ENCODE data around the gene PRKAR1A. TPM values are rescaled to one million over a fixed set of nuclear protein-coding genes. Genes with fewer than 3 reads are reported as not detected.

Gene PRKAR1A
- 100 to 1,000 TPM; 165 to 167 TPM for total RNA-seq

DNA sequence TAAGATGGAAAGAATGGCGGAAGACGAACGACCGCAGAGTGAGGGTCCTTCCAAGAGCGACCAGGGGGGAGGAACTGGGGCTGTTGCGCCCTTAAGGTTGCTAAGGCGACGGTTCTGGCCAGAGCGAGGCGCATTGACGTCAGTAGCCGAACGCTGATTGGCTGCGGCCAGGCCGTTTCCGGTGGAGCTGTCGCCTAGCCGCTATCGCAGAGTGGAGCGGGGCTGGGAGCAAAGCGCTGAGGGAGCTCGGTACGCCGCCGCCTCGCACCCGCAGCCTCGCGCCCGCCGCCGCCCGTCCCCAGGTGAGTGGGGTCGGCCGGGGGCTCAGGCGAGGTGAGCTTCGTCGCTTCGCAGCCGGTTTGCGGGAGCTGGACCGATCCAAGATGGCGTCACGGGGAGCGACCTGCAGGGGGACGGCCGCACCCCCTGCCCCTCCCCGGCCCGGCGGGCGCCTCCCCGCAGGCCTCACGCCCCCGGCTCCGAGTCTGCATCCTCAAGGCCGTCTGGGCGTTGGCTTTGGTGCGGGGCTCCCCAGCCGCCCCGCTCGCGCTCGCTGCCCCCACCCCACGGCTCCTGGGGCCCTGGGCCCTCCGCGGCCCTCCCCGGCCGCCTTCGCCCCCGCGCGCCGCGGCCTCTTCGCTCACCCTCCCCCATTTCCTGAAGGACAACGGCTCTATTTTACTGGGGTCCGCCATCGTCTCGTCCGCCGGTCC lies at the start of gene PRKAR1A:
Gene PRKAR1A, plus strand, starts transcription at position 184 of the 713 bp plus-strand sequence. CDS start 2,970 bp downstream, outside the sequence.
- H3K9me3 Mint-ChIP-seq (ENCODE audit: low read depth) = no peaks in the 10 kb centered on the region
- ChIA-PET POLR2A (interaction anchor here (0.6 to 1.1 kb wide), 4 partner anchors 9 to 476 kb away, joined by 3 to 5 read pairs (median 4); no protein-coding TSS in a partner anchor), CTCF (interaction anchor here (0.9 to 1.6 kb wide), 3 partner anchors 13 to 101 kb away, joined by 3 to 4 read pairs (median 3); no protein-coding TSS in a partner anchor)
- H3K36me3 Mint-ChIP-seq (ENCODE audit: low read depth) = peaks cover 29% of the 10 kb centered on the region
- DNase-seq (peak; percentile 95), ATAC-seq (peak; percentile 92)
- peak within 1 kb of the TSS; percentile 97 for H3K27ac Mint-ChIP-seq
- peaks cover 42% of the 10 kb centered on the region for H3K4me1 Mint-ChIP-seq
- H3K4me3 Mint-ChIP-seq = peak within 1 kb of the TSS; percentile 93
- intact Hi-C loops (cut with DNase I, micrococcal nuclease) = loop anchor here (1.0 to 5.0 kb wide), 9 partner anchors 55 to 1146 kb away; partner anchors contain the start of genes ABCA5 (in 2 of the 2), AMZ2 (in 1 of the 2), ARSG (in 1 of the 2) and KPNA2 (in 1 of the 2)
- H3K27me3 Mint-ChIP-seq = no peaks in the 10 kb centered on the region

DNA sequence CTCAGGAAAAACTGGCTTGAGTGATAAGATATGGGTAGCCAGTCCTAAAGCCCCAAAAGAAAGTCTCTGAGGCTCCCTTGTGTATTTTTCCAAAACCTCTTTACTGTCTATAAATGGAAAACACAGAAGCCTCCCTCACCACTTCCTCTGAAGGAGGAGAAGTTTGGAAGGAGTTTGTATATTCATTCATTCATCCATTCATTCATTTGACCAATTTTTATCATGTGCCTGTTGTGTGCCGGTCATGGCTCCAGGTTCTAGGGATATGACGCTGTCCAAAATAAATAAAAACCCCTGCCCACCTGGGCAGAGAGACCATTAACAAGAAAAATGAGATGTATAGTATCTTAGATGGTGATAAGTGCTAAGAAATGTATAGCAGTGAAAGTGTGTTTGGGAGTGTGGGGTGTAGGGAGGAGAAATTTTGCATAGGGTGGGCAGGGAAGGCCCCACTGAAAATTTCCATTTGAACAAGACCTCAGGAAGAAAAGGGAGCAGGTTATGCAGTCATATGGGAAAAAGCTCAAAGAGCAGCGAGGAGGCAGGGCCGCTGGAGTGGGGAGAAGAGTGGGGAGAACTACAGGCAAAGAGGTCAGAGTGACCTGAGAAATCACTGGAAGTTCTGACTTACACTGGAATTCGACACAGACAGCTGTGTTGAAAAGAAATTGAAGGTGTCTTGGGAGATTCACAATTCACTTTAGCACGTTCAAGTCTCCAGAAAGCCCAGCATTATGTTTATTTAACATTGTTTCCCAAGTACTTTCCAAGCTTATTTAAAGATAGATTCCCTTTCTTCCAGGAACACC lies 48.8 kb upstream of the PRKAR1A start:
- ChIA-PET POLR2A (no interaction called here), CTCF (interaction anchor here (0.6 to 3.5 kb wide), 22 partner anchors 17 to 520 kb away, joined by 3 to 26 read pairs (median 3); partner anchors contain the start of gene AMZ2)
- Mint-ChIP-seq H3K4me1 (peaks cover 46% of the 10 kb centered on the region), H3K9me3 (ENCODE audit: low read depth) (no peaks in the 10 kb centered on the region), H3K4me3 (no peak overlapping the region), H3K27ac (peak overlapping the region; percentile 20), H3K36me3 (ENCODE audit: low read depth) (no peaks in the 10 kb centered on the region), H3K27me3 (no peaks in the 10 kb centered on the region)
- intact Hi-C loops (cut with DNase I, micrococcal nuclease) = loop anchor here (1.0 to 10.0 kb wide), 12 partner anchors 27 to 746 kb away; partner anchors contain the start of genes NOL11 (in 2 of the 2), AMZ2 (in 1 of the 2), ARSG (in 1 of the 2) and SLC16A6 (in 1 of the 2)
- ATAC-seq (no peak), DNase-seq (no peak)

DNA sequence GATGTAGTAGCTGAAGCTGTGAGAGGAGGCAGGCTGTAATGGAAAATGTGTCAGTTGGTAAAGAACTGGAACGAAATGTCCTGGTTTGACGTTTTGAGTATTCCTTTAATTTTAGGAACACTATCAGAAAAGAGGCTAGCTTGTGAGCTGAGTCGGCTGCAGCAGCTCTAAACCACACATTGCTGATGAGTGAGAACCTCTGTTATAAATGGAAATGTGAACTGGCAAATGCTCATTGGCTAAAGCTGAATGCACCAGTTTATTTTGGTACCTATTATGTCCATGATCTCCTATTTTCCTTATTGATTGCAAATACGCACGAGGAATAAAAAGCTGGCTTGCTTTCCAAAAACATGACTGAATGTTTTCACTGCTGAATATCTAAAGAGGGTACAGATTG lies 43.9 kb upstream of the PRKAR1A start:
- ATAC-seq = no peak
- POLR2A ChIA-PET = interaction anchor here (0.6 kb wide), 1 partner anchor 221 kb away, joined by 3 read pairs; no protein-coding TSS in a partner anchor

DNA sequence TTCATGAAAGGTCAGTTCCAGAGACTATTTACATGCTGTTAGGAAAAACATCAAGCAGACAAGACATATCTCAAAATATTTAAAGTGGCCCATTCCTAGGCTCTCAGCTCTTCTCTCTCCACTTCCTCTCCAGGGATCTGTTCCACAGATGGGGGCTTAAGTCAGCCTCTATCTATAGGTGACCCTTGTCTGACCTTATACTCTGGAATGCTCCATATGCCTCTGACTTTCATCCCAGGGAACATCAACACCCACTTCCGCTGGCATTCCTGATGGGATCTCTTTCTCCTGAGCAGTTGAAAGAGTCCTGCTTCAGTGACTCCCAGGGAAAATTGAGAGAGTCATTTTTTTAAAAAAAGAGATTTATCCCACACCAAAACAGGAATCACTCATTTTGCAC lies 43.4 kb upstream of the PRKAR1A start:
- H3K27ac Mint-ChIP-seq = no peak overlapping the region
- CTCF ChIA-PET = interaction anchor here (0.6 to 1.9 kb wide), 9 partner anchors 10 to 420 kb away, joined by 3 to 7 read pairs (median 3); no protein-coding TSS in a partner anchor
- no peak for ATAC-seq
- no peaks in the 10 kb centered on the region for H3K36me3 Mint-ChIP-seq (ENCODE audit: low read depth)
- no peaks in the 10 kb centered on the region for H3K9me3 Mint-ChIP-seq (ENCODE audit: low read depth)
- POLR2A ChIA-PET = interaction anchor here (0.6 kb wide), 1 partner anchor 221 kb away, joined by 3 read pairs; no protein-coding TSS in a partner anchor
- no peak for DNase-seq
- intact Hi-C loops (cut with DNase I, micrococcal nuclease) = loop anchor here (5.0 to 10.0 kb wide), 2 partner anchors 144 to 296 kb away; no protein-coding TSS in a partner anchor
- H3K4me1 Mint-ChIP-seq = peaks cover 5% of the 10 kb centered on the region
- no peaks in the 10 kb centered on the region for H3K27me3 Mint-ChIP-seq
- no peak overlapping the region for H3K4me3 Mint-ChIP-seq

More for the DNA sequence above, 43.9 kb upstream of the PRKAR1A start:
- intact Hi-C loops (cut with DNase I, micrococcal nuclease) = loop anchor here (5.0 to 10.0 kb wide), 2 partner anchors 144 to 296 kb away; no protein-coding TSS in a partner anchor
- H3K27ac Mint-ChIP-seq = no peak overlapping the region
- CTCF ChIA-PET = interaction anchor here (0.5 to 1.9 kb wide), 7 partner anchors 9 to 307 kb away, joined by 3 to 7 read pairs (median 3); no protein-coding TSS in a partner anchor
- no peak overlapping the region for H3K4me3 Mint-ChIP-seq
- DNase-seq = no peak
- no peaks in the 10 kb centered on the region for H3K36me3 Mint-ChIP-seq (ENCODE audit: low read depth)
- no peaks in the 10 kb centered on the region for H3K9me3 Mint-ChIP-seq (ENCODE audit: low read depth)
- H3K4me1 Mint-ChIP-seq = peaks cover 5% of the 10 kb centered on the region
- no peaks in the 10 kb centered on the region for H3K27me3 Mint-ChIP-seq

DNA sequence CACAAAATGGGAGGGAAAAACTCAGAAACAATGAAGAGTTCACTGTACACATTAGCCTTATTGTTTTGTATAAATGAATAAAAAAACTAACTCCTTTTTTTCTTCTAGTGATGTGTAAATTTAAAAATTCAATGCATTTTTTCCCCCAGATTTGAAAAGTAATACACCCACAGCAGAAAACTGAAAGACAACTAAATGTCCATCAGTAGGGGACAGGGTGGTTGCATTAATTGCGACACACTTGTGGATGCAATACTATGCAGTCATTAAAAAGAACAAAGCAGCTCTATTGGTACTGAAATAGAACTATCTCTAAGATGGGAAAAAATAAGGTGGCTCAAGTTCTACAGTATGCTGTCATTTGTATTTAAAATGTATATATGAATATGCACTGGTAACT lies 41.3 kb upstream of the PRKAR1A start:
- CTCF ChIA-PET = interaction anchor here (0.9 to 1.1 kb wide), 2 partner anchors 18 to 63 kb away, joined by 4 to 5 read pairs; no protein-coding TSS in a partner anchor

DNA sequence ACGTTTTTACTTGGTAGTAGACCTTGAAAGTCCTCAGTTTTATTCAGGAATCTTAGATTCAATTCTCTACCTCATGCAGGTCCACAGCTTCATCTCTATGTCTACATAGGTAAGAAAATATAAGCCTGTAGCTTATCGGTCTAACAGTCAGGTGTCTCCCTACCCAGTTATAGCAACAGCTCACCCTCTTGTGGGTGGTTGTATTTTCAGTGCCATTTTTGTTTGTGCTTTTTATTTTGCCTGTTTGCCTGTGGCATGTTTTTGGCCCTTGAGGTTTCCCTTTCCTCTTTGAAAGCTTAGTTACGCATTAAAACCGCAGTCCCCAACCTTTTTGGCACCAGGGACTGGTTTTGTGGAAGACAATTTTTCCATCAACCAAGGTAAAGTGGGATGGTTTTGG lies 31.3 kb upstream of the PRKAR1A start:
- ChIA-PET CTCF (interaction anchor here (0.5 to 1.1 kb wide), 6 partner anchors 10 to 131 kb away, joined by 3 to 5 read pairs (median 3); no protein-coding TSS in a partner anchor), POLR2A (interaction anchor here (0.6 to 0.7 kb wide), 2 partner anchors 679 to 1005 kb away, joined by 3 to 4 read pairs; no protein-coding TSS in a partner anchor)
- intact Hi-C loops (cut with DNase I, micrococcal nuclease) = no loop called here
- Mint-ChIP-seq H3K36me3 (ENCODE audit: low read depth) (no peaks in the 10 kb centered on the region), H3K4me1 (peaks cover 1% of the 10 kb centered on the region), H3K9me3 (ENCODE audit: low read depth) (peaks cover 5% of the 10 kb centered on the region), H3K27me3 (peaks cover 12% of the 10 kb centered on the region), H3K4me3 (no peak overlapping the region), H3K27ac (no peak overlapping the region)
- DNase-seq (no peak), ATAC-seq (no peak)

More for the DNA sequence above, 41.3 kb upstream of the PRKAR1A start:
- no peak overlapping the region for H3K4me3 Mint-ChIP-seq
- no peak for ATAC-seq
- intact Hi-C loops (cut with DNase I, micrococcal nuclease) = no loop called here
- POLR2A ChIA-PET = no interaction called here
- peaks cover 1% of the 10 kb centered on the region for H3K4me1 Mint-ChIP-seq
- no peak overlapping the region for H3K27ac Mint-ChIP-seq
- H3K27me3 Mint-ChIP-seq = no peaks in the 10 kb centered on the region
- no peaks in the 10 kb centered on the region for H3K9me3 Mint-ChIP-seq (ENCODE audit: low read depth)
- no peak for DNase-seq
- H3K36me3 Mint-ChIP-seq (ENCODE audit: low read depth) = no peaks in the 10 kb centered on the region

DNA sequence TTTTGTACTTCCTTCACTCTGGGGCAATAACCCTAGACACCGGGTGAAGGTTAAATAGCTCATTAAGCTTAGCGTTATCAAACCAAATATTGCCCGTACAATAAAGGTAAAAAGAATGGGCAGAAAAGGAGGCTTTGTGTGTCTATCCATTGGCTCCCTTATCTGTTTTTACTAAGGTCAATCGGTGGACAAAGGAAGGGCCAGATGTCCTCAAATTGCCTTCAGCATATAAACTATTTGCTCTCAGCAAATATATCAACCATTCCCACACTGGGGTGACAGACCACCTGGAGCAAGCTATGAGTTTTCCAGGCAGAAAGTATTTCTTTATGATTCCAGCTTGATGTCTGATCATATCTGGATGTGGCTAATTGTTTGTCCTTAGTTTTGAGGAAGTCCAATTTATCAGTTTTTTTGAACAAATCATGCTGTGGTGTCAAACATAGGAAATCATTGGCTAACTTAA lies 29.6 kb upstream of the PRKAR1A start:
- POLR2A ChIA-PET = no interaction called here
- ATAC-seq = no peak

DNA sequence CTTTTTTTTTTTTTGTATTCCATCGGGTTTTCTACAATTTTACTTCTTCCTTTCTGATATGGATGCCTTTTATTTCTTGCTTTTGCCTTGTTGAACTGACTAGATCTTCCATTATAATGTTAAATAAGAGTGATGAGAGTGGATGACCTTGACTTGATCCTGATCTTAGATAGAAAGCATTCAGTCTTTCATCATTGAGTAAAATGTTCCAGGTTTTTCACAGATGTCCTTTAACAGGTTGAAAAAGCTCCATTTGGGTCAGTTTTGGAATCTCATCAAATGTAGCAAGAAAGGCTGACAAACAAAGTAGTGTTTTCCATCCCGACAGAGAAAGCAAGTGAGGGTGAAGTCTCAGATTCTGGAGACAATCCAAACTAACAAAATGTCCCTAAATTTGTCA lies 27.8 kb upstream of the PRKAR1A start:
- Mint-ChIP-seq H3K36me3 (ENCODE audit: low read depth) (no peaks in the 10 kb centered on the region), H3K27me3 (peaks cover 15% of the 10 kb centered on the region), H3K9me3 (ENCODE audit: low read depth) (peaks cover 4% of the 10 kb centered on the region), H3K4me1 (peaks cover 17% of the 10 kb centered on the region), H3K27ac (no peak overlapping the region), H3K4me3 (no peak overlapping the region)
- DNase-seq (no peak), ATAC-seq (no peak)
- ChIA-PET POLR2A (no interaction called here), CTCF (no interaction called here)
- intact Hi-C loops (cut with DNase I, micrococcal nuclease) = no loop called here

More for the DNA sequence above, 29.6 kb upstream of the PRKAR1A start:
- CTCF ChIA-PET = interaction anchor here (0.8 to 1.7 kb wide), 4 partner anchors 10 to 20 kb away, joined by 3 to 6 read pairs (median 4); no protein-coding TSS in a partner anchor
- no peak for DNase-seq
- Mint-ChIP-seq H3K4me3 (no peak overlapping the region), H3K27me3 (peaks cover 15% of the 10 kb centered on the region), H3K27ac (no peak overlapping the region), H3K36me3 (ENCODE audit: low read depth) (no peaks in the 10 kb centered on the region), H3K4me1 (peaks cover 8% of the 10 kb centered on the region), H3K9me3 (ENCODE audit: low read depth) (peaks cover 5% of the 10 kb centered on the region)
- intact Hi-C loops (cut with DNase I, micrococcal nuclease) = no loop called here

DNA sequence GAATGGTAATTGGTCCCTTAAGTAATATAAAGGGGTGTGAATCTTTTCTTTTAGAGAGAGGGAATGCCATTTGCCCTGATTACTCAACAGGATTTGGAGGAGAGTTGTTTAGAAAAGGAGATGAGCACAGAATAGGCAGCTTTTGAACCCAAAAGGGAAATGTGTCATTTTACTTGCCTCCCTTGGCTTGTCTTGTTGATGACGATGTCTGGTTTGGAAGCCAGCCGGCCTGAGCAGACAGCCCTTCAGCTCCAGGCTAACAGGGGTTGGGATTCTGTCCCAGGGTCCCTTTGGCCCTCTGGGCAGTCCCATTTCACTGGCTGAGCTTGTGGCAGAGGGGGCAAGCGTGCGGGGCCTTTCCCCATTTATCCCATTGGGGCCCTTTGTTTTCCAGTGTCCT lies 22.3 kb upstream of the PRKAR1A start:
- POLR2A ChIA-PET = no interaction called here
- no peak overlapping the region for H3K4me3 Mint-ChIP-seq
- intact Hi-C loops (cut with DNase I, micrococcal nuclease) = no loop called here
- H3K9me3 Mint-ChIP-seq (ENCODE audit: low read depth) = no peaks in the 10 kb centered on the region
- no peak for DNase-seq
- peaks cover 17% of the 10 kb centered on the region for H3K4me1 Mint-ChIP-seq
- no peak overlapping the region for H3K27ac Mint-ChIP-seq
- no peak for ATAC-seq
- no peaks in the 10 kb centered on the region for H3K36me3 Mint-ChIP-seq (ENCODE audit: low read depth)
- CTCF ChIA-PET = no interaction called here
- peaks cover 5% of the 10 kb centered on the region for H3K27me3 Mint-ChIP-seq

DNA sequence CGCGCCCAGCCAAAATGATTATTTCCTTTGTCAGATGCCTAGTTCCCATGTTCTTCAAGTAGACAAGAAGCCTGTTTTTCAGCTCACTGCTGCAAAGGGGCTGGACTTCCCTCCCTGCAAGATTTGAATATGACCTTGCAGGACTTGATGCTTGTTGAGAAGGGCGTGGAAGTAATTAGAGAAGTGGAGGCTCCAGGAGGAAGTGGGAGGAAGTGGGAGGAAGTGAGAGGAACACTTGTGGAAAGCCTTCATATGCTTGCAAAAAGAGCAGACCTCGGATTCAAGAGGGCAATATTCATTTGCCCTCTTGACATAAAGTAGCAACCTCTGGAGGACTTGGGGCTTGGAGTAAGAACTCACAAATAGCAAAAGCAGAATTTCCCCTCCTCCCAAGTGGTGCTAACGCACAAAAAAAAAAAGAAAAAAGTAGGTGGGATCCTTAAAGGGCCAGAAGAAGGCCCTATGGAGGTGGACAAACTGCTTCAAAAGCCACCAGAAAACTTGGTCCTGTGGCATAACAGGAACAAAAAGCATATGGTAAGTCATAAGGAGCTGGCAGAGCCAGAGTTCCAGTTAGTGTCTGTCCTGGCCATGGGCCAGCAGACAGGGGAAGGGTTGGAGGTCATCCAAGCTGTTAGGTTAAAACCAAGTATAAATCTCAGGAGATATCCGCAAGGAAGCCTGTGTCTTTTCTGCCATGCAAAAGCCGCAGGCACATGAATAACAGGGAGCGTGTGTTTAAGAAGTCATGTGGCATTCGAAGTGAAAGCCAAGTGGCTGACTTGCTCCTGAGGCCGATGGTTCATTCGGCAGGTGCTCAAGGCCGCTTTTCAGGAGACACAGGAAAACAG lies 20.6 kb upstream of the PRKAR1A start:
- Mint-ChIP-seq H3K36me3 (ENCODE audit: low read depth) (peaks cover 2% of the 10 kb centered on the region), H3K27ac (no peak overlapping the region), H3K4me1 (peaks cover 18% of the 10 kb centered on the region), H3K9me3 (ENCODE audit: low read depth) (peaks cover 7% of the 10 kb centered on the region), H3K4me3 (no peak overlapping the region), H3K27me3 (peaks cover under 1% of the 10 kb centered on the region)
- ATAC-seq = no peak
- DNase-seq = no peak
- POLR2A ChIA-PET = no interaction called here
- CTCF ChIA-PET = interaction anchor here (0.5 to 1.2 kb wide), 5 partner anchors 11 to 479 kb away, joined by 3 read pairs; no protein-coding TSS in a partner anchor
- intact Hi-C loops (cut with DNase I, micrococcal nuclease) = no loop called here
